NCI-H187 (cell line): ENCODE data around the gene PSMD1.
"Not testable (repeated sequence)": the region's sequence is repeated elsewhere in the genome, so short reads cannot be mapped to it uniquely, and the experiment has no call there.

Experiments used
- DNase-seq, 2 experiments: peaks; one replicate each; lab custom pipeline; 2025; lab: John Stamatoyannopoulos, UW

The PSMD1 gene

GRCh38 chr2:231056453-231057416, at the start of gene PSMD1:
TSS of gene PSMD1 (plus strand) at chr2:231056867. CDS start at chr2:231057026, 159 bp downstream.
- DNase-seq: peak; percentile 72 to 73

GRCh38 chr2:231007286-231008098, 49.2 kb upstream of the PSMD1 start:
- no peak for DNase-seq

- no peak for DNase-seq
These were observed 48.5 kb upstream of the PSMD1 start for GRCh38 chr2:231008131-231008530.

GRCh38 chr2:231009236-231009919, 47.3 kb upstream of the PSMD1 start:
- DNase-seq: peak in 1 of 2 experiments; percentile 6

- no peak for DNase-seq
These were observed 46.4 kb upstream of the PSMD1 start for GRCh38 chr2:231010201-231010730.

- no peak for DNase-seq
These were observed 45.1 kb upstream of the PSMD1 start for GRCh38 chr2:231011526-231011925.

- DNase-seq: no peak
These were observed 44.2 kb upstream of the PSMD1 start for GRCh38 chr2:231012463-231012862.

GRCh38 chr2:231013820-231014219, 42.8 kb upstream of the PSMD1 start:
- DNase-seq: no peak

- no peak for DNase-seq
These were observed 41.2 kb upstream of the PSMD1 start for GRCh38 chr2:231015478-231015877.

GRCh38 chr2:231015926-231016325, 40.7 kb upstream of the PSMD1 start:
- DNase-seq: no peak

- no peak for DNase-seq
These were observed 40.0 kb upstream of the PSMD1 start for GRCh38 chr2:231016566-231017230.

GRCh38 chr2:231017231-231017598, 39.5 kb upstream of the PSMD1 start:
- no peak for DNase-seq

- DNase-seq: no peak
These were observed 38.5 kb upstream of the PSMD1 start for GRCh38 chr2:231018184-231018583.

GRCh38 chr2:231025059-231025458, 31.6 kb upstream of the PSMD1 start:
- DNase-seq: not testable (repeated sequence)

- no peak for DNase-seq
These were observed 27.8 kb upstream of the PSMD1 start for GRCh38 chr2:231028889-231029288.

- DNase-seq: no peak
These were observed 27.1 kb upstream of the PSMD1 start for GRCh38 chr2:231029563-231029962.

GRCh38 chr2:231030725-231031124, 25.9 kb upstream of the PSMD1 start:
- no peak for DNase-seq

GRCh38 chr2:231032575-231033140, 24.0 kb upstream of the PSMD1 start:
- no peak for DNase-seq

- no peak for DNase-seq
These were observed 23.2 kb upstream of the PSMD1 start for GRCh38 chr2:231033147-231034132.
